ENCODE measurements around the gene MEX3A.

GRCh38 chr1:156083800-156084790, 1.8 kb upstream of the MEX3A start:
- TF ChIP-seq EP300 (IDR thresholded peaks at IDR 0.05; ENCODE audit: borderline replicate concordance in 1 of 2, low read depth in 2 of 2, low read length in 2 of 2): no peak
- no peak for TF ChIP-seq CTCF (IDR thresholded peaks at IDR 0.05; ENCODE audit: control extremely low read depth in 1 of 3, insufficient read depth in 1 of 3, low read depth in 1 of 3, low read length in 3 of 3)
- TF ChIP-seq BRCA1 (IDR thresholded peaks at IDR 0.05; ENCODE audit: low read depth, low read length): no peak
- peak; percentile 96 for TF ChIP-seq KDM1A (IDR thresholded peaks at IDR 0.05; ENCODE audit: borderline replicate concordance, low read length)
- no peak for TF ChIP-seq SIN3A (conservative IDR thresholded peaks at IDR 0.05 in 1 of 2, IDR thresholded peaks at IDR 0.05 in 1 of 2; ENCODE audit: low read depth in 1 of 2, low read length in 2 of 2)
- no peak for TF ChIP-seq EZH2 (IDR thresholded peaks at IDR 0.05; ENCODE audit: low read depth, low read length, severe bottlenecking)
- no peak for TF ChIP-seq MAX (IDR thresholded peaks at IDR 0.05)
- TF ChIP-seq SRF (IDR thresholded peaks at IDR 0.05; ENCODE audit: low read depth, low read length): no peak

Measured in H1 (cell line).